GM12878 (cell line): ENCODE data around the gene C11orf98. TPM values are rescaled to one million over a fixed set of nuclear protein-coding genes. Genes with fewer than 3 reads are reported as not detected.

Experiments used
- ATAC-seq: fragments of 200-7000 bp; cut with Tn5 transposase; 3 replicates; pipeline ENCODE4 v1.9.1; 2020; ENCODE audit warnings: mild to moderate bottlenecking, moderate library complexity
- BruUV-seq: library from RNA; stranded (reverse); fragments of 400-500 nt; replicated peaks from 2 replicates; lab custom pipeline; 2021; lab: Mats Ljungman, UMichigan
- CTCF ChIA-PET: fragments of 300-600 bp; sonication (Branson Sonifier 250); formaldehyde crosslinking; extraction: SDS; loops from one replicate; lab custom pipeline; 2021; ENCODE audit warnings: inconsistent platforms; lab: Yijun Ruan, JAX
- POLR2A ChIA-PET: fragments of 350-600 bp; formaldehyde crosslinking; extraction: SDS; loops from one replicate; lab custom pipeline; 2021; ENCODE audit warnings: inconsistent platforms; lab: Charles Lee
- RAD21 ChIA-PET: fragments of 300-600 bp; sonication (Branson Sonifier 250); formaldehyde crosslinking; loops from one replicate; lab custom pipeline; 2023; ENCODE audit warnings: antibody characterized with exemption; ENCODE audit not compliant: unreplicated experiment; lab: Charles Lee
- SMC1A ChIA-PET: fragments of 300-600 bp; sonication (Branson Sonifier 250); formaldehyde crosslinking; loops from one replicate; lab custom pipeline; 2023; ENCODE audit not compliant: unreplicated experiment, uncharacterized antibody; lab: Charles Lee
- DNase-seq: peaks from one replicate; pipeline ENCODE4 v3.0.0-alpha.2; 2011; ENCODE audit warnings: low read depth, low spot score
- FAIRE-seq: peaks from 3 replicates; lab custom pipeline; 2011; peaks lifted over from hg19 to GRCh38; lab: Jason Lieb, UNC
- H2AFZ ChIP-seq: 2 replicates; pipeline ENCODE4 v1.6.0; 2011; ENCODE audit warnings: low read depth, low read length, control low read depth; ENCODE audit not compliant: control insufficient read depth
- H3K27ac ChIP-seq: 2 replicates; pipeline ENCODE4 v1.5.1; 2011; ENCODE audit warnings: control low read depth; ENCODE audit not compliant: control insufficient read depth, insufficient read depth
- H3K27me3 ChIP-seq, 2 experiments: replicated peaks in 1 of 2; 2 replicates each; pipeline versions ENCODE4 v1.6.0 to v1.6.1; 2011; ENCODE audit warnings: low read length in 1 of 2; ENCODE audit not compliant: control insufficient read depth in 2 of 2, insufficient read depth in 2 of 2
- H3K36me3 ChIP-seq, 2 experiments: 2 replicates each; pipeline ENCODE4 v1.5.1; 2011; ENCODE audit warnings: low read length in 1 of 2; ENCODE audit not compliant: control insufficient read depth in 2 of 2, insufficient read depth in 2 of 2
- H3K4me1 ChIP-seq: 2 replicates; pipeline ENCODE4 v1.6.1; 2011; ENCODE audit warnings: mild to moderate bottlenecking, low read length, moderate library complexity, mixed read lengths; ENCODE audit not compliant: control insufficient read depth, insufficient read depth
- H3K4me2 ChIP-seq: 2 replicates; pipeline ENCODE4 v1.6.0; 2011; ENCODE audit warnings: control low read depth; ENCODE audit not compliant: control insufficient read depth, insufficient read depth
- H3K4me3 ChIP-seq: fragments of 200-600 bp; sonication (generic); 2 replicates; pipeline ENCODE4 v1.5.1; 2016
- H3K79me2 ChIP-seq: 2 replicates; pipeline ENCODE4 v1.6.0; 2011; ENCODE audit warnings: low read length; ENCODE audit not compliant: control insufficient read depth, insufficient read depth
- H3K9ac ChIP-seq: 2 replicates; pipeline ENCODE4 v1.8.0; 2011; ENCODE audit warnings: low read length, control low read depth, mixed read lengths; ENCODE audit not compliant: control insufficient read depth, insufficient read depth
- H3K9me3 ChIP-seq: replicated peaks from 3 replicates; pipeline ENCODE4 v1.5.1; 2011; ENCODE audit warnings: mild to moderate bottlenecking, low read length; ENCODE audit not compliant: control insufficient read depth, insufficient read depth
- H4K20me1 ChIP-seq: 2 replicates; pipeline ENCODE4 v1.6.0; 2011; ENCODE audit not compliant: control insufficient read depth, insufficient read depth
- CBX3 ChIP-seq: fragments of 200-600 bp; sonication (generic); IDR thresholded peaks from 2 replicates; pipeline ENCODE4 v1.6.1; 2016; ENCODE audit warnings: low read depth, borderline replicate concordance
- CBX5 ChIP-seq: sonication (generic); IDR thresholded peaks from 2 replicates; pipeline ENCODE4 v1.6.1; 2016; ENCODE audit warnings: low read depth, moderate library complexity, mild to moderate bottlenecking, inconsistent platforms
- CHD1 ChIP-seq: IDR thresholded peaks from 2 replicates; pipeline ENCODE4 v1.6.1; 2012; ENCODE audit warnings: low read depth, low read length, improper control_type of control experiment
- CREM ChIP-seq: IDR thresholded peaks from 2 replicates; pipeline ENCODE4 v1.6.1; 2014; ENCODE audit warnings: antibody characterized with exemption, low read depth
- DPF2 ChIP-seq: fragments of 450-650 bp; IDR thresholded peaks from 2 replicates; pipeline ENCODE4 v1.6.1; 2017; ENCODE audit warnings: mild to moderate bottlenecking
- FOXM1 ChIP-seq: IDR thresholded peaks from 2 replicates; pipeline ENCODE4 v1.6.1; 2012; ENCODE audit warnings: low read depth, mild to moderate bottlenecking, inconsistent platforms, low read length, moderate library complexity
- MEF2B ChIP-seq: fragments of 450-650 bp; IDR thresholded peaks from 2 replicates; pipeline ENCODE4 v1.6.1; 2018; ENCODE audit warnings: mild to moderate bottlenecking, moderate library complexity; ENCODE audit not compliant: partially characterized antibody, poor library complexity, severe bottlenecking
- MYB ChIP-seq: fragments of 150-350 bp; IDR thresholded peaks from 2 replicates; pipeline ENCODE4 v1.6.1; 2014; ENCODE audit warnings: mild to moderate bottlenecking, low read depth, low read length, borderline replicate concordance
- NR2C1 ChIP-seq: fragments of 450-650 bp; IDR thresholded peaks from 2 replicates; pipeline ENCODE4 v1.6.1; 2017; ENCODE audit warnings: antibody characterized with exemption, mild to moderate bottlenecking, moderate library complexity
- NR2C2 ChIP-seq: IDR thresholded peaks from 2 replicates; pipeline ENCODE4 v1.6.1; 2011; ENCODE audit warnings: borderline replicate concordance, low read depth; ENCODE audit not compliant: control insufficient read depth, insufficient read length
- NRF1 ChIP-seq: conservative IDR thresholded peaks from 2 replicates; pipeline ENCODE4 v1.6.1; 2011; ENCODE audit warnings: mild to moderate bottlenecking, low read depth, low read length, improper control_type of control experiment
- RCOR1 ChIP-seq: conservative IDR thresholded peaks from 2 replicates; pipeline ENCODE4 v1.6.1; 2012; ENCODE audit warnings: low read depth, low read length, improper control_type of control experiment
- SIX5 ChIP-seq: IDR thresholded peaks from 2 replicates; pipeline ENCODE4 v1.6.1; 2011; ENCODE audit warnings: mild to moderate bottlenecking, low read depth, low read length, moderate library complexity; ENCODE audit not compliant: severe bottlenecking
- YY1 ChIP-seq: IDR thresholded peaks from 2 replicates; pipeline ENCODE4 v1.6.1; 2011; ENCODE audit warnings: low read depth, mild to moderate bottlenecking, low read length
- WGBS: methylation state at CpG from one replicate; pipeline ENCODE4 v1.1.6; 2016; ENCODE audit warnings: low lambda C conversion rate; ENCODE audit not compliant: insufficient replicate concordance, insufficient coverage; ENCODE audit errors: missing lambda C conversion rate; 5-methylcytosine and 5-hydroxymethylcytosine counted together
- in situ Hi-C: fragments of 300-500 bp; cut with MboI; formaldehyde crosslinking; loops from 9 replicates; pipeline ENCODE4 v1.14.3; 2018; ENCODE audit warnings: mixed read lengths
- intact Hi-C: fragments of 100-400 bp; cut with micrococcal nuclease; formaldehyde crosslinking; loops from one replicate; pipeline ENCODE4 v1.14.2; 2022; ENCODE audit not compliant: unreplicated experiment
- polyA plus RNA-seq, 11 experiments: library from polyadenylated mRNA; depleted of rRNA in 4 of 11; unstranded in 6 of 11; stranded (reverse) in 5 of 11; fragments of >200 nt; fragmentation: Nextera tagmentation in 4 of 11; fragmentation: Illumina TruSeq in 1 of 11; extraction: Ambion mirVana in 4 of 11; extraction: Trizol in 1 of 11; gene quantifications; 1 replicate in 1 of 11; 2 replicates in 10 of 11; pipeline versions ENCODE4 v1.2.1 to v1.2.3, GENCODE V29; 2011 to 2016; ENCODE audit warnings: inconsistent platforms in 2 of 11, missing spikeins in 2 of 11, low read depth in 1 of 11
- total RNA-seq, 4 experiments: library from RNA; depleted of rRNA in 3 of 4; stranded (reverse); fragments of >200 nt in 3 of 4; fragmentation: Illumina TruSeq in 1 of 4; extraction: Trizol in 1 of 4; gene quantifications; 2 replicates each; pipeline versions ENCODE4 v1.2.1 to v1.2.3, GENCODE V29; 2013 to 2021
- TF ChIP-seq, protein P1 (sequence below): IDR thresholded peaks from 2 replicates; pipeline ENCODE4 v1.6.1; 2012; ENCODE audit warnings: low read depth, low read length, improper control_type of control experiment
- TF ChIP-seq, protein P2 (sequence below): fragments of 450-650 bp; conservative IDR thresholded peaks from 2 replicates; pipeline ENCODE4 v1.6.1; 2017; ENCODE audit warnings: mild to moderate bottlenecking, moderate library complexity
- TF ChIP-seq, protein P3 (sequence below): fragments of 450-650 bp; formaldehyde crosslinking; IDR thresholded peaks from 2 replicates; pipeline ENCODE4 v1.4.0; 2020; ENCODE audit warnings: mild to moderate bottlenecking, moderate library complexity

C11orf98 gene
- total and polyA plus RNA-seq, 10 of the 15 experiments (the other 5 are each of a cell fraction or from before 2014, with no cell fraction given) = 62.5 to 270 (median 162) TPM

DNA sequence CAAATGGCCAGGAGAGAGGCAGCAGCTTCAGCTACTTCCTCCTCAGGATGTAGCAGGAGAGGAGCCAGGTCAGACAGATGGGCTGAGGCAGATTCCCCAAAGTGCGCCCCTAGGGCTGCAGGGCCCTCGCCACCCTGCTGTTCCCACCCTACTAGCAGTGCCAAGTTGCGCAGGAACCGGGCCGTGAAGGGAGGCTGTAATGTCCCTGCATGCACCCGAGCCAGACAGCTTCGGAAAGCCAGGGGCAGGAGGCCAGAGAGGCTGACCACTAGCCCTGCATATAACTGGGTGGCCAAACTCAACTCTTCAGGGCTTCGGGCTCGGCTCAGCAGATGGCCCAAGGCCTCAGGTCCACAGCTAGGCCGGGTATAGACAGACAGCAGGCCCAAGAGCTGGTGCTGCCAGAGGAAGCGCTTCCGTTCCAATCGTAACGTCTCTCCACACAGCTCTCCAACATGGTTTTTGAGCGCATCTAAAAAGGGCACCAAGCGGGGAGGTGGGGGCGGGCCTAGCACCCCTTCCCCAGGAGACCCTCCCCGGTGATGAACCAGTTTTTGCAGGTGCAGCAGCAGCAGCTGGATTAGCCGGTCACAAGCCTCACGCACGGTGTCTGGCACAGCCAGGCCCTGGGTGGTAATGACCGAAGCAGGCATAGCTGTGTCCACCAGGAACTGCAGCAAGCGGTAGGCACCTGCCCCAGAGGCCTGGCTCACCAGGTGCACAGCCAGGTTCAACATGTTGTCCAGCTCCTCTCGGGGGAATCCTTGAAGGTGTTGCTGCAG, 16.6 kb downstream of the C11orf98 start:
- ChIA-PET RAD21 (interaction anchor here (1.0 kb wide), 1 partner anchor 74 kb away, joined by 4 read pairs; the partner anchor contains the start of gene EEF1G), POLR2A (interaction anchor here (0.8 to 14.6 kb wide), 3 partner anchors 22 to 27 kb away, joined by 4 to 295 read pairs (median 6); partner anchors contain the start of genes B3GAT3, C11orf98, CSKMT and LBHD1), CTCF (interaction anchor here (0.5 to 1.7 kb wide), 3 partner anchors 37 to 90 kb away, joined by 3 to 5 read pairs (median 4); no protein-coding TSS in a partner anchor), SMC1A (interaction anchor here (1.4 kb wide), 1 partner anchor 49 kb away, joined by 4 read pairs; no protein-coding TSS in a partner anchor)
- Histone ChIP-seq H3K4me1 (peaks cover 4% of the 10 kb centered on the region; the same call in 1 of the 2 replicates), H3K27me3 (no peaks in the 10 kb centered on the region), H3K79me2 (peaks cover 51% of the 10 kb centered on the region), H3K36me3 (peaks cover 5 to 13% of the 10 kb centered on the region in 2 experiments; a peak in 3 of 4 replicates), H3K9ac (no peak overlapping the region), H3K27ac (no peak overlapping the region), H4K20me1 (no peaks in the 10 kb centered on the region; the same call in 1 of the 2 replicates), H3K4me2 (no peak overlapping the region), H2AFZ (no peak overlapping the region), H3K9me3 (no peaks in the 10 kb centered on the region), H3K4me3 (no peak overlapping the region)
- in situ Hi-C loops (no loop called here), intact Hi-C loops (no loop called here)
- DNase-seq (no peak), FAIRE-seq (no peak), ATAC-seq (no peak)
- 93% methylated on average over 24 of the region's 24 CpGs for WGBS
- no TSS peak for BruUV-seq
- TF ChIP-seq NR2C1 (no peak), RCOR1 (no peak), MEF2B (no peak), YY1 (no peak), DPF2 (no peak), SIX5 (no peak), NR2C2 (no peak), NRF1 (no peak), CREM (no peak), CBX5 (no peak), FOXM1 (no peak), MYB (no peak), CHD1 (no peak), CBX3 (no peak)
- TF ChIP-seq, protein P1, sequence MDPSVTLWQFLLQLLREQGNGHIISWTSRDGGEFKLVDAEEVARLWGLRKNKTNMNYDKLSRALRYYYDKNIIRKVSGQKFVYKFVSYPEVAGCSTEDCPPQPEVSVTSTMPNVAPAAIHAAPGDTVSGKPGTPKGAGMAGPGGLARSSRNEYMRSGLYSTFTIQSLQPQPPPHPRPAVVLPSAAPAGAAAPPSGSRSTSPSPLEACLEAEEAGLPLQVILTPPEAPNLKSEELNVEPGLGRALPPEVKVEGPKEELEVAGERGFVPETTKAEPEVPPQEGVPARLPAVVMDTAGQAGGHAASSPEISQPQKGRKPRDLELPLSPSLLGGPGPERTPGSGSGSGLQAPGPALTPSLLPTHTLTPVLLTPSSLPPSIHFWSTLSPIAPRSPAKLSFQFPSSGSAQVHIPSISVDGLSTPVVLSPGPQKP = no peak
- TF ChIP-seq, protein P2, sequence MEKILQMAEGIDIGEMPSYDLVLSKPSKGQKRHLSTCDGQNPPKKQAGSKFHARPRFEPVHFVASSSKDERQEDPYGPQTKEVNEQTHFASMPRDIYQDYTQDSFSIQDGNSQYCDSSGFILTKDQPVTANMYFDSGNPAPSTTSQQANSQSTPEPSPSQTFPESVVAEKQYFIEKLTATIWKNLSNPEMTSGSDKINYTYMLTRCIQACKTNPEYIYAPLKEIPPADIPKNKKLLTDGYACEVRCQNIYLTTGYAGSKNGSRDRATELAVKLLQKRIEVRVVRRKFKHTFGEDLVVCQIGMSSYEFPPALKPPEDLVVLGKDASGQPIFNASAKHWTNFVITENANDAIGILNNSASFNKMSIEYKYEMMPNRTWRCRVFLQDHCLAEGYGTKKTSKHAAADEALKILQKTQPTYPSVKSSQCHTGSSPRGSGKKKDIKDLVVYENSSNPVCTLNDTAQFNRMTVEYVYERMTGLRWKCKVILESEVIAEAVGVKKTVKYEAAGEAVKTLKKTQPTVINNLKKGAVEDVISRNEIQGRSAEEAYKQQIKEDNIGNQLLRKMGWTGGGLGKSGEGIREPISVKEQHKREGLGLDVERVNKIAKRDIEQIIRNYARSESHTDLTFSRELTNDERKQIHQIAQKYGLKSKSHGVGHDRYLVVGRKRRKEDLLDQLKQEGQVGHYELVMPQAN = no peak
- TF ChIP-seq, protein P3, sequence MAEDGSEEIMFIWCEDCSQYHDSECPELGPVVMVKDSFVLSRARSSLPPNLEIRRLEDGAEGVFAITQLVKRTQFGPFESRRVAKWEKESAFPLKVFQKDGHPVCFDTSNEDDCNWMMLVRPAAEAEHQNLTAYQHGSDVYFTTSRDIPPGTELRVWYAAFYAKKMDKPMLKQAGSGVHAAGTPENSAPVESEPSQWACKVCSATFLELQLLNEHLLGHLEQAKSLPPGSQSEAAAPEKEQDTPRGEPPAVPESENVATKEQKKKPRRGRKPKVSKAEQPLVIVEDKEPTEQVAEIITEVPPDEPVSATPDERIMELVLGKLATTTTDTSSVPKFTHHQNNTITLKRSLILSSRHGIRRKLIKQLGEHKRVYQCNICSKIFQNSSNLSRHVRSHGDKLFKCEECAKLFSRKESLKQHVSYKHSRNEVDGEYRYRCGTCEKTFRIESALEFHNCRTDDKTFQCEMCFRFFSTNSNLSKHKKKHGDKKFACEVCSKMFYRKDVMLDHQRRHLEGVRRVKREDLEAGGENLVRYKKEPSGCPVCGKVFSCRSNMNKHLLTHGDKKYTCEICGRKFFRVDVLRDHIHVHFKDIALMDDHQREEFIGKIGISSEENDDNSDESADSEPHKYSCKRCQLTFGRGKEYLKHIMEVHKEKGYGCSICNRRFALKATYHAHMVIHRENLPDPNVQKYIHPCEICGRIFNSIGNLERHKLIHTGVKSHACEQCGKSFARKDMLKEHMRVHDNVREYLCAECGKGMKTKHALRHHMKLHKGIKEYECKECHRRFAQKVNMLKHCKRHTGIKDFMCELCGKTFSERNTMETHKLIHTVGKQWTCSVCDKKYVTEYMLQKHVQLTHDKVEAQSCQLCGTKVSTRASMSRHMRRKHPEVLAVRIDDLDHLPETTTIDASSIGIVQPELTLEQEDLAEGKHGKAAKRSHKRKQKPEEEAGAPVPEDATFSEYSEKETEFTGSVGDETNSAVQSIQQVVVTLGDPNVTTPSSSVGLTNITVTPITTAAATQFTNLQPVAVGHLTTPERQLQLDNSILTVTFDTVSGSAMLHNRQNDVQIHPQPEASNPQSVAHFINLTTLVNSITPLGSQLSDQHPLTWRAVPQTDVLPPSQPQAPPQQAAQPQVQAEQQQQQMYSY (CRISPR knock-in tag) = no peak
